ENCODE data around the gene PRKAR2B. TPM values are rescaled to one million over a fixed set of nuclear protein-coding genes. Genes with fewer than 3 reads are reported as not detected.

PRKAR2B gene
- total RNA-seq, 1 experiment from 2014 or later = 15.1 TPM

DNA sequence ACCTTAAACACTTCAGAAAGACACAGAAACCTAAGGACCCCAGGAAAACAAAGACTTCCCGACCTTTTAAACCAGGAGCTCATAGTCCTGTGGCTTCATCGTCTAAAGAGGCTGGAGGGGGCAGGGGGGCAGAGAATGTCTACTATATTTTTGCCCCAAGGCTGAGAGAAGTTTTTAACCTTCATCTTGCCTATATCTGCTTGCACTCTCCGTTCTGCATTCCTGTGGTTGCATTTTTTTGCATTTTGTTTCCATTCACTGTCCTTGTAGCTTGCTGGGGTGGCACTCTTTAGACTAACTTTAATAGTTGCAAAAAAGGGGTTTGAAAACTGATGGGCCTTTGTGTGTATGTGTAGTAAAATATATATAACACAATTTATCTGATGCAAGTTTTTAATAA is 23.7 kb downstream of the PRKAR2B start (continued):
- TF ChIP-seq FOSL1 (IDR thresholded peaks at IDR 0.05; ENCODE audit: low read depth) (no peak), CBX3 (IDR thresholded peaks at IDR 0.05; ENCODE audit: low read depth) (no peak)

DNA sequence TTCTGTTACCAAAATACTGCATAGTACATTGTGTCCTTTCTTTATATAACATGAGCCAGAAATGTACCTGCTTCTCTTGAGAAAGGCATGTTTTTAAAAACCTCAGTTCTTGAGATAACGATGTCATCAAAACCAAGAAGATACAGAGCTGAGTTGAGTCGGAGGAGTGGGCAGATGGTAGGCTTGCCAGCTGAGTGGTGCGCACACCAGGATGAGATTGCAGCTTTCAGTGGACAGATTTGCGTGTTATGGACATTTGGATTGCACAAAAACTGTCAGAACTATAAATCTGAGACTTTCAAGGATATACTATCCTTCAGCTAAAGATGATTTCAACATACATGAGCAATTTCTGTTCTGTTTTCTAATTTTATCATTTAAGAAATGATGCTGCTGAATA is 25.0 kb downstream of the PRKAR2B start:
- BruUV-seq (replicated peaks) = no TSS peak
- POLR2A ChIA-PET = no interaction called here
- H3K36me3 ChIP-seq (ENCODE audit: control insufficient read depth in 1 of 2, insufficient read depth in 2 of 2, low read length in 2 of 2) = no peaks in the 10 kb centered on the region

More for the DNA sequence above, 25.0 kb downstream of the PRKAR2B start:
- no peaks in the 10 kb centered on the region for H3K79me2 ChIP-seq (ENCODE audit: insufficient read depth, low read length)
- no peaks in the 10 kb centered on the region for H3K4me1 ChIP-seq (ENCODE audit: control insufficient read depth in 1 of 2, insufficient read depth in 2 of 2, low read length in 2 of 2)
- H3K4me3 ChIP-seq (replicated peaks in 1 of 2; ENCODE audit: low read depth in 1 of 2, low read length in 2 of 2) = no peak overlapping the region
- H4K20me1 ChIP-seq (ENCODE audit: insufficient read depth) = no peaks in the 10 kb centered on the region
- RAD21 ChIA-PET (ENCODE audit: low non-redundant PET in 1 of 2, low total read pairs in 2 of 2, uncharacterized antibody in 2 of 2, unreplicated experiment in 2 of 2) = no interaction called here
- no peaks in the 10 kb centered on the region for H3K9me2 ChIP-seq (ENCODE audit: insufficient read depth)
- H3K9ac ChIP-seq (ENCODE audit: low read length) = no peak overlapping the region
- H3K27ac ChIP-seq (ENCODE audit: low read depth, low read length) = no peak overlapping the region
- no peaks in the 10 kb centered on the region for H3K27me3 ChIP-seq (ENCODE audit: insufficient read depth, low read length)
- TF ChIP-seq SIN3A (IDR thresholded peaks at IDR 0.05; ENCODE audit: low read depth) = no peak
- no peak for TF ChIP-seq SP1 (IDR thresholded peaks at IDR 0.05; ENCODE audit: low read depth)
- no peak for TF ChIP-seq ZNF274 (IDR thresholded peaks at IDR 0.05; ENCODE audit: low read depth, low read length)
- TF ChIP-seq POLR2A (IDR thresholded peaks at IDR 0.05; ENCODE audit: borderline replicate concordance, extremely low read depth, insufficient read depth, insufficient read length) = no peak
- TF ChIP-seq ZFX (IDR thresholded peaks at IDR 0.05) = no peak
- TF ChIP-seq RAD21 (IDR thresholded peaks at IDR 0.05; ENCODE audit: low read depth) = no peak
- no peak for TF ChIP-seq CBX3 (IDR thresholded peaks at IDR 0.05; ENCODE audit: low read depth)
- TF ChIP-seq, protein P1, sequence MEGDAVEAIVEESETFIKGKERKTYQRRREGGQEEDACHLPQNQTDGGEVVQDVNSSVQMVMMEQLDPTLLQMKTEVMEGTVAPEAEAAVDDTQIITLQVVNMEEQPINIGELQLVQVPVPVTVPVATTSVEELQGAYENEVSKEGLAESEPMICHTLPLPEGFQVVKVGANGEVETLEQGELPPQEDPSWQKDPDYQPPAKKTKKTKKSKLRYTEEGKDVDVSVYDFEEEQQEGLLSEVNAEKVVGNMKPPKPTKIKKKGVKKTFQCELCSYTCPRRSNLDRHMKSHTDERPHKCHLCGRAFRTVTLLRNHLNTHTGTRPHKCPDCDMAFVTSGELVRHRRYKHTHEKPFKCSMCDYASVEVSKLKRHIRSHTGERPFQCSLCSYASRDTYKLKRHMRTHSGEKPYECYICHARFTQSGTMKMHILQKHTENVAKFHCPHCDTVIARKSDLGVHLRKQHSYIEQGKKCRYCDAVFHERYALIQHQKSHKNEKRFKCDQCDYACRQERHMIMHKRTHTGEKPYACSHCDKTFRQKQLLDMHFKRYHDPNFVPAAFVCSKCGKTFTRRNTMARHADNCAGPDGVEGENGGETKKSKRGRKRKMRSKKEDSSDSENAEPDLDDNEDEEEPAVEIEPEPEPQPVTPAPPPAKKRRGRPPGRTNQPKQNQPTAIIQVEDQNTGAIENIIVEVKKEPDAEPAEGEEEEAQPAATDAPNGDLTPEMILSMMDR (IDR thresholded peaks at IDR 0.05 in 2 of 3, conservative IDR thresholded peaks at IDR 0.05 in 1 of 3; ENCODE audit: borderline replicate concordance in 1 of 3, insufficient read depth in 1 of 3, low read depth in 2 of 3, low read length in 2 of 3) = no peak
- no peak for TF ChIP-seq JUND (IDR thresholded peaks at IDR 0.05)
- H2AFZ ChIP-seq (ENCODE audit: low read depth, low read length, poor library complexity, severe bottlenecking) = no peak overlapping the region
- intact Hi-C loops (cut with micrococcal nuclease) = no loop called here
- H3K9me3 ChIP-seq (ENCODE audit: control insufficient read depth in 1 of 2, insufficient read depth in 1 of 2, low read depth in 1 of 2, low read length in 2 of 2) = no peaks in the 10 kb centered on the region
- H3K4me2 ChIP-seq (ENCODE audit: low read length) = no peak overlapping the region
- DNase-seq (ENCODE audit: low read depth, low spot score) (no peak), ATAC-seq (no peak)
- CTCF ChIA-PET = no interaction called here
